K562 (cell line): ENCODE results near the gene ZNF839. TPM values are rescaled to one million over a fixed set of nuclear protein-coding genes. Genes with fewer than 3 reads are reported as not detected.

Experiments
- ATAC-seq: fragments of 200-7000 bp; cut with Tn5 transposase; 3 replicates; pipeline ENCODE4 v1.9.1; 2020; ENCODE audit warnings: moderate library complexity
- BruUV-seq: library from RNA; stranded (reverse); fragments of 400-500 nt; replicated peaks from 2 replicates; lab custom pipeline; 2021; lab: Mats Ljungman, UMichigan
- CTCF ChIA-PET: fragments of 300-600 bp; formaldehyde crosslinking; extraction: SDS; loops from one replicate; lab custom pipeline; 2021; ENCODE audit warnings: low intra/inter-chr PET ratio; lab: Yijun Ruan, JAX
- POLR2A ChIA-PET: fragments of 300-600, 350-650 bp; sonication (Branson Sonifier 250); formaldehyde crosslinking; extraction: SDS; loops from one replicate; lab custom pipeline; 2021; ENCODE audit warnings: antibody characterized with exemption, inconsistent platforms; lab: Yijun Ruan, JAX
- DNase-seq, 4 experiments: peaks; one replicate each; pipeline versions ENCODE4 v3.0.0 to v3.0.0-alpha.2; 2011 to 2018; ENCODE audit warnings: low spot score in 3 of 4, mixed read lengths in 3 of 4; ENCODE audit errors: extremely low read depth in 1 of 4
- FAIRE-seq: peaks from 2 replicates; lab custom pipeline; 2011; peaks lifted over from hg19 to GRCh38; lab: Jason Lieb, UNC
- H2AFZ ChIP-seq: 2 replicates; pipeline ENCODE4 v1.6.0; 2011; ENCODE audit warnings: low read depth, low read length, control low read depth, inconsistent platforms
- H3K27ac ChIP-seq: fragments of 200-600 bp; 3 replicates; pipeline ENCODE4 v1.8.0; 2011; ENCODE audit warnings: low read depth, mild to moderate bottlenecking, control low read depth, inconsistent platforms, low read length, moderate library complexity, mixed read lengths; ENCODE audit errors: extremely low read depth
- H3K27me3 ChIP-seq, 2 experiments: fragments of 300-600 bp in 1 of 2; 2 replicates in 1 of 2; 3 replicates in 1 of 2; pipeline versions ENCODE4 v1.6.0 to v1.8.0; 2011; ENCODE audit warnings: inconsistent platforms in 2 of 2, low read length in 2 of 2, mild to moderate bottlenecking in 1 of 2, mixed read lengths in 1 of 2, moderate library complexity in 1 of 2; ENCODE audit not compliant: control insufficient read depth in 2 of 2, insufficient read depth in 2 of 2
- H3K36me3 ChIP-seq: fragments of 300-600 bp; 3 replicates; pipeline ENCODE4 v1.8.0; 2011; ENCODE audit warnings: mild to moderate bottlenecking, low read length, inconsistent platforms; ENCODE audit not compliant: control insufficient read depth, insufficient read depth
- H3K4me1 ChIP-seq, 2 experiments: fragments of 200-600 bp in 1 of 2; replicated peaks in 1 of 2; 2 replicates in 1 of 2; 3 replicates in 1 of 2; pipeline versions ENCODE4 v1.5.1 to v1.8.0; 2011; ENCODE audit warnings: inconsistent platforms in 2 of 2, low read length in 2 of 2, mild to moderate bottlenecking in 1 of 2, mixed read lengths in 1 of 2, moderate library complexity in 1 of 2; ENCODE audit not compliant: control insufficient read depth in 2 of 2, insufficient read depth in 2 of 2
- H3K4me2 ChIP-seq: 2 replicates; pipeline ENCODE4 v1.6.1; 2011; ENCODE audit warnings: low read length, control low read depth, inconsistent platforms, mixed read lengths; ENCODE audit not compliant: insufficient read depth
- H3K4me3 ChIP-seq: fragments of 200-600 bp; sonication (generic), shearing (Covaris generic); 2 replicates; pipeline ENCODE4 v1.5.1; 2016; ENCODE audit warnings: control low read depth, inconsistent platforms
- H3K79me2 ChIP-seq: fragments of 200-600 bp; 3 replicates; pipeline ENCODE4 v1.8.0; 2011; ENCODE audit warnings: low read length, inconsistent platforms; ENCODE audit not compliant: control insufficient read depth, insufficient read depth
- H3K9ac ChIP-seq, 2 experiments: 2 replicates each; pipeline versions ENCODE4 v1.6.0 to v1.6.1; 2011; ENCODE audit warnings: low read depth in 2 of 2, low read length in 2 of 2, control low read depth in 1 of 2, inconsistent platforms in 1 of 2, mild to moderate bottlenecking in 1 of 2, mixed read lengths in 1 of 2; ENCODE audit not compliant: insufficient read depth in 1 of 2
- H3K9me1 ChIP-seq: one replicate; pipeline ENCODE4 v1.6.0; 2011; ENCODE audit warnings: inconsistent platforms, mild to moderate bottlenecking, low read length, moderate library complexity; ENCODE audit not compliant: control insufficient read depth, insufficient read depth
- H3K9me3 ChIP-seq: replicated peaks from 2 replicates; pipeline ENCODE4 v1.5.1; 2011; ENCODE audit warnings: low read depth, low read length, inconsistent platforms; ENCODE audit not compliant: control insufficient read depth, insufficient read depth
- H4K20me1 ChIP-seq: replicated peaks from 2 replicates; pipeline ENCODE4 v1.6.1; 2011; ENCODE audit warnings: low read length, inconsistent platforms, mixed read lengths; ENCODE audit not compliant: control insufficient read depth, insufficient read depth
- CSDE1 ChIP-seq, 2 experiments: fragments of 450-650 bp; IDR thresholded peaks; 2 replicates each; pipeline ENCODE4 v1.6.1; 2016; ENCODE audit warnings: mild to moderate bottlenecking in 1 of 2
- DPF2 ChIP-seq: fragments of 450-650 bp; IDR thresholded peaks from 2 replicates; pipeline ENCODE4 v1.6.1; 2016
- ELF1 ChIP-seq: fragments of 200-800 bp; sonication (Bioruptor generic); IDR thresholded peaks from 2 replicates; pipeline ENCODE4 v1.6.1; 2016; ENCODE audit warnings: missing genetic modification characterization, missing compliant biosample characterization
- JUND ChIP-seq, 2 experiments: IDR thresholded peaks; 2 replicates in 1 of 2; 3 replicates in 1 of 2; pipeline ENCODE4 v1.6.1; 2011; ENCODE audit warnings: borderline replicate concordance in 2 of 2, low read depth in 2 of 2, low read length in 2 of 2, improper control_type of control experiment in 1 of 2, missing biosample characterization in 1 of 2, missing genetic modification characterization in 1 of 2, missing genetic modification reagents in 1 of 2
- MXI1 ChIP-seq: IDR thresholded peaks from 2 replicates; pipeline ENCODE4 v1.6.1; 2011; ENCODE audit warnings: low read depth, mild to moderate bottlenecking, improper control_type of control experiment, low read length
- MYC ChIP-seq, 2 experiments: fragments of 250-450 bp in 1 of 2; sonication (Bioruptor Pico) in 1 of 2; IDR thresholded peaks; 2 replicates each; pipeline versions ENCODE4 v1.5.1 to v1.6.1; 2012 to 2021; ENCODE audit warnings: low read depth in 2 of 2, borderline replicate concordance in 1 of 2, improper control_type of control experiment in 1 of 2, low read length in 1 of 2, mild to moderate bottlenecking in 1 of 2, moderate library complexity in 1 of 2
- TAF1 ChIP-seq: IDR thresholded peaks from 2 replicates; pipeline ENCODE4 v1.6.1; 2011; ENCODE audit warnings: mild to moderate bottlenecking, low read length, moderate library complexity; ENCODE audit not compliant: insufficient read depth, control insufficient read depth, severe bottlenecking; ENCODE audit errors: extremely low read depth
- TRIM24 ChIP-seq, 2 experiments: fragments of 450-650 bp; IDR thresholded peaks; 2 replicates each; pipeline ENCODE4 v1.6.1; 2016
- ZNF431 ChIP-seq: sonication (generic); formaldehyde crosslinking; IDR thresholded peaks from 2 replicates; pipeline ENCODE4 v1.8.0; 2022; ENCODE audit warnings: mild to moderate bottlenecking, missing genetic modification reagents
- ZNF589 ChIP-seq: fragments of 200-800 bp; sonication (Bioruptor generic); IDR thresholded peaks from 2 replicates; pipeline ENCODE4 v1.6.1; 2016; ENCODE audit warnings: low read depth, missing genetic modification characterization, missing compliant biosample characterization
- WGBS: fragments of 100-300 bp; shearing (Covaris generic); methylation state at CpG from one replicate; pipeline ENCODE4 v1.1.6; 2016; ENCODE audit warnings: low coverage, mixed read lengths; ENCODE audit not compliant: insufficient coverage; ENCODE audit errors: missing lambda C conversion rate; 5-methylcytosine and 5-hydroxymethylcytosine counted together
- in situ Hi-C: fragments of 300-500 bp; cut with MboI; formaldehyde crosslinking; loops from 4 replicates; pipeline ENCODE4 v1.15.0; 2018; ENCODE audit warnings: inconsistent platforms, mixed read lengths
- intact Hi-C: fragments of 100-400 bp; cut with micrococcal nuclease; formaldehyde crosslinking; loops from 2 replicates; pipeline ENCODE4 v1.14.2; 2022
- polyA plus RNA-seq, 8 experiments: library from polyadenylated mRNA; depleted of rRNA in 4 of 8; stranded (reverse) in 5 of 8; unstranded in 3 of 8; fragments of >200 nt; fragmentation: Nextera tagmentation in 2 of 8; fragmentation: Illumina TruSeq in 1 of 8; extraction: Ambion mirVana in 2 of 8; extraction: Trizol in 1 of 8; gene quantifications; 2 replicates each; pipeline versions ENCODE4 v1.2.1 to v1.2.3, GENCODE V29; 2011 to 2014; ENCODE audit warnings: inconsistent platforms in 1 of 8, missing spikeins in 1 of 8
- total RNA-seq, 7 experiments: library from RNA; depleted of rRNA in 6 of 7; stranded (reverse); fragments of >200 nt in 6 of 7; fragmentation: Illumina TruSeq in 2 of 7; extraction: Trizol in 2 of 7; gene quantifications; 2 replicates each; pipeline versions ENCODE4 v1.2.1 to v1.2.3, GENCODE V29; 2011 to 2021; ENCODE audit warnings: low replicate concordance in 1 of 7

The ZNF839 gene
- total and polyA plus RNA-seq, 9 of the 15 experiments (the other 6 are each of a cell fraction or from before 2014, with no cell fraction given), result 0.42 to 8.4 (median 5.7) TPM

GRCh38 chr14:102353126-102353619 lies 33.6 kb downstream of the ZNF839 start:
- Histone ChIP-seq H3K27me3 (no peaks in the 10 kb centered on the region), H3K9me3 (no peaks in the 10 kb centered on the region), H4K20me1 (no peaks in the 10 kb centered on the region), H3K4me2 (no peak overlapping the region), H3K4me1 (no peaks in the 10 kb centered on the region), H3K36me3 (peaks cover 58% of the 10 kb centered on the region), H3K9ac (no peak overlapping the region), H3K9me1 (no peaks in the 10 kb centered on the region), H3K4me3 (no peak overlapping the region), H2AFZ (no peak overlapping the region), H3K27ac (no peak overlapping the region), H3K79me2 (no peaks in the 10 kb centered on the region)
- no TSS peak for BruUV-seq
- in situ Hi-C loops, result no loop called here
- FAIRE-seq (no peak), ATAC-seq (no peak), DNase-seq (no peak)
- no peak for TF ChIP-seq TAF1
- TF ChIP-seq DPF2, result no peak
- TF ChIP-seq MXI1, result no peak
- no peak for TF ChIP-seq TRIM24 (IDR thresholded peaks at IDR 0.05)
- intact Hi-C loops, result no loop called here
- ChIA-PET CTCF (no interaction called here), POLR2A (no interaction called here)
- 84% methylated on average over 6 of the region's 8 CpGs for WGBS

GRCh38 chr14:102356280-102356679 lies 36.7 kb downstream of the ZNF839 start:
- Histone ChIP-seq H2AFZ (no peak overlapping the region), H3K9me3 (no peaks in the 10 kb centered on the region), H3K27ac (no peak overlapping the region), H3K4me3 (no peak overlapping the region), H3K4me2 (no peak overlapping the region), H3K36me3 (peaks cover 53% of the 10 kb centered on the region), H4K20me1 (no peaks in the 10 kb centered on the region), H3K4me1 (peaks cover 2 to 3% of the 10 kb centered on the region in 2 experiments; a peak in 3 of 5 replicates), H3K9me1 (no peaks in the 10 kb centered on the region), H3K27me3 (no peaks in the 10 kb centered on the region), H3K9ac (no peak overlapping the region), H3K79me2 (peaks cover 3% of the 10 kb centered on the region; the same call in 1 of the 3 replicates)
- intact Hi-C loops (no loop called here), in situ Hi-C loops (no loop called here)
- 85% methylated on average over 2 of the region's 3 CpGs for WGBS
- DNase-seq (no peak), FAIRE-seq (no peak), ATAC-seq (no peak)
- POLR2A ChIA-PET, result no interaction called here
- no TSS peak for BruUV-seq
- TF ChIP-seq ZNF589, result no peak
- no peak for TF ChIP-seq MYC (IDR thresholded peaks at IDR 0.05; ENCODE audit: low read depth, low read length)
- TF ChIP-seq MYC (CRISPR knock-in tag; IDR thresholded peaks at IDR 0.05; ENCODE audit: borderline replicate concordance, low read depth), result no peak
- TF ChIP-seq ELF1, result no peak
- TF ChIP-seq ZNF431 (CRISPR knock-in tag), result no peak
- TF ChIP-seq CSDE1 (IDR thresholded peaks at IDR 0.05), result no peak
- TF ChIP-seq JUND (IDR thresholded peaks at IDR 0.05; ENCODE audit: borderline replicate concordance, low read depth, low read length), result no peak
- no peak for TF ChIP-seq JUND (tag; IDR thresholded peaks at IDR 0.05; ENCODE audit: borderline replicate concordance, low read depth, low read length)
- CTCF ChIA-PET, result no interaction called here
